Measurements from ENCODE around the gene MRPS2. TPM values are rescaled to one million over a fixed set of nuclear protein-coding genes. Genes with fewer than 3 reads are reported as not detected.
"Not testable (repeated sequence)": the region's sequence is repeated elsewhere in the genome, so short reads cannot be mapped to it uniquely, and the experiment has no call there.

Gene MRPS2
- total RNA-seq, 1 donor from 2014 or later = 23.4 TPM

- Histone ChIP-seq H3K4me1 (peaks cover 4% of the 10 kb centered on the region), H3K9me3 (ENCODE audit: low read depth) (no peaks in the 10 kb centered on the region), H3K27me3 (no peaks in the 10 kb centered on the region), H4K20me1 (ENCODE audit: low read depth) (no peaks in the 10 kb centered on the region), H3K36me3 (no peaks in the 10 kb centered on the region), H3K79me2 (ENCODE audit: low read depth) (no peaks in the 10 kb centered on the region), H3K9ac (no peak overlapping the region), H3K4me2 (no peak overlapping the region), H3K27ac (no peak overlapping the region), H2AFZ (replicated peaks) (no peak overlapping the region), H3F3A (ENCODE audit: low read depth) (no peaks in the 10 kb centered on the region), H3K4me3 (no peak overlapping the region)
- Mint-ChIP-seq H3K4me1 (peaks cover 8% of the 10 kb centered on the region), H3K9me3 (peaks cover 11% of the 10 kb centered on the region), H3K4me3 (no peak overlapping the region), H3K36me3 (no peaks in the 10 kb centered on the region), H3K27ac (peak overlapping the region; percentile 18), H3K27me3 (ENCODE audit: insufficient read depth, low read depth) (peaks cover 10% of the 10 kb centered on the region)
- DNase-seq (ENCODE audit: low spot score) = no peak
- TF ChIP-seq, protein P1, sequence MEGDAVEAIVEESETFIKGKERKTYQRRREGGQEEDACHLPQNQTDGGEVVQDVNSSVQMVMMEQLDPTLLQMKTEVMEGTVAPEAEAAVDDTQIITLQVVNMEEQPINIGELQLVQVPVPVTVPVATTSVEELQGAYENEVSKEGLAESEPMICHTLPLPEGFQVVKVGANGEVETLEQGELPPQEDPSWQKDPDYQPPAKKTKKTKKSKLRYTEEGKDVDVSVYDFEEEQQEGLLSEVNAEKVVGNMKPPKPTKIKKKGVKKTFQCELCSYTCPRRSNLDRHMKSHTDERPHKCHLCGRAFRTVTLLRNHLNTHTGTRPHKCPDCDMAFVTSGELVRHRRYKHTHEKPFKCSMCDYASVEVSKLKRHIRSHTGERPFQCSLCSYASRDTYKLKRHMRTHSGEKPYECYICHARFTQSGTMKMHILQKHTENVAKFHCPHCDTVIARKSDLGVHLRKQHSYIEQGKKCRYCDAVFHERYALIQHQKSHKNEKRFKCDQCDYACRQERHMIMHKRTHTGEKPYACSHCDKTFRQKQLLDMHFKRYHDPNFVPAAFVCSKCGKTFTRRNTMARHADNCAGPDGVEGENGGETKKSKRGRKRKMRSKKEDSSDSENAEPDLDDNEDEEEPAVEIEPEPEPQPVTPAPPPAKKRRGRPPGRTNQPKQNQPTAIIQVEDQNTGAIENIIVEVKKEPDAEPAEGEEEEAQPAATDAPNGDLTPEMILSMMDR (IDR thresholded peaks at IDR 0.05) = no peak
- TF ChIP-seq EZH2 (IDR thresholded peaks at IDR 0.05) (no peak), EZH2phosphoT487 (IDR thresholded peaks at IDR 0.05) (no peak)
Observed at GRCh38 chr9:135512241-135512603, 11.7 kb downstream of the MRPS2 start.

DNA sequence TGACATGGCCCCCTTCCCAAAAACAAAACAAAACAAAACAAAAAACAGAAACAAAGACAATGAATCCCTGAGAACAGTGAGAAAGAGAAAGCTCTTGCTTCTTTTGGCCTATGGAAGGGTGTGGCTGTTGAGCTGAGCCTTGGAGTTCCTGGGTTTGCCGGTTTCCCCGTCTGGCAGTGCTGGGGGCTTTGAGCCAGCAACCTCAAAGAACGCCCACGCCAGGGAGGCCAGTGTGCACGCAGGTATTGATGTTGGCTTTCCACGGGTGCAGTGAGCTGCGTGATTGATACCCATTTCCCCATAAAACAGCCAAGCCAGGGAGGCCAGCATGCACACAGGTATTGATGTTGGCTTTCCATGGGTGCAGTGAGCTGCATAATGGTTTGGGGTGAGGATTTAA, 12.4 kb downstream of the MRPS2 start:
- no peaks in the 10 kb centered on the region for H3F3A ChIP-seq (ENCODE audit: low read depth)
- no peaks in the 10 kb centered on the region for H3K27me3 ChIP-seq
- H4K20me1 ChIP-seq (ENCODE audit: low read depth) = no peaks in the 10 kb centered on the region
- no peak for TF ChIP-seq EZH2 (IDR thresholded peaks at IDR 0.05)
- TF ChIP-seq EZH2phosphoT487 (IDR thresholded peaks at IDR 0.05) = no peak
- TF ChIP-seq, protein P1 (IDR thresholded peaks at IDR 0.05) = no peak
- no peak overlapping the region for H3K9ac ChIP-seq
- no peak overlapping the region for H2AFZ ChIP-seq (replicated peaks)
- Mint-ChIP-seq H3K4me1 (peaks cover 8% of the 10 kb centered on the region), H3K4me3 (no peak overlapping the region), H3K9me3 (peaks cover 10% of the 10 kb centered on the region), H3K27ac (peak overlapping the region; percentile 18), H3K27me3 (ENCODE audit: insufficient read depth, low read depth) (peaks cover 8% of the 10 kb centered on the region), H3K36me3 (no peaks in the 10 kb centered on the region)
- H3K27ac ChIP-seq = no peak overlapping the region
- H3K9me3 ChIP-seq (ENCODE audit: low read depth) = no peaks in the 10 kb centered on the region
- no peaks in the 10 kb centered on the region for H3K79me2 ChIP-seq (ENCODE audit: low read depth)
- peaks cover 4% of the 10 kb centered on the region for H3K4me1 ChIP-seq
- H3K36me3 ChIP-seq = no peaks in the 10 kb centered on the region
- H3K4me3 ChIP-seq = no peak overlapping the region
- no peak for DNase-seq (ENCODE audit: low spot score)
- no peak overlapping the region for H3K4me2 ChIP-seq

DNA sequence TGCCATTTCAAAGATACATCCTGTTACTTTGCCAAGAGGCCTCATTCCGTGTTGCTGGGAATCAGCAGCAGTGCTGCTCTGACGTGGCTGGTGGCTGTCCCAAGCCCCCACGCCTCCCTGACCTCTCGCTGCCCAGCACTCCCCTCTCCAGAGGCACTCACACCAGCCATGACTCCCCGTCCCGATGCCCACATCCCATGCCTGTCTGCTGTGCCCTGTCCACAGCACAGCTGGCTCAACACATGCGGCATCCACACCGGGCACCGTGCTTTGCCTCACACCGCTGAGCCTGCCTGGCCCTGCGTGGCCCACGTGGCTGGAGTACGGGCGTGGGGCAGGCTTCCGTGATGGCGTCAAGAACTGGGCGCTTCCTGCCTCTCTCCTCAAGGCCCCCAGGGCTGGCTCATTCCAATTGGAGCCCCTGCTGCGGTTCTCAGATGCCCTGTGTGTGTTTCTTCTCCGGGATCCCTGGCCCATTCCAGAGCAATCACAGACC, 12.9 kb downstream of the MRPS2 start:
- no peaks in the 10 kb centered on the region for H3K9me3 ChIP-seq (ENCODE audit: low read depth)
- H3K79me2 ChIP-seq (ENCODE audit: low read depth) = no peaks in the 10 kb centered on the region
- H3K4me1 Mint-ChIP-seq = peaks cover 8% of the 10 kb centered on the region
- H4K20me1 ChIP-seq (ENCODE audit: low read depth) = no peaks in the 10 kb centered on the region
- no peak overlapping the region for H3K4me3 Mint-ChIP-seq
- H3K4me1 ChIP-seq = peaks cover 4% of the 10 kb centered on the region
- DNase-seq (ENCODE audit: low spot score) = no peak
- H3K27ac ChIP-seq = no peak overlapping the region
- no peaks in the 10 kb centered on the region for H3K36me3 ChIP-seq
- no peak overlapping the region for H2AFZ ChIP-seq (replicated peaks)
- H3F3A ChIP-seq (ENCODE audit: low read depth) = no peaks in the 10 kb centered on the region
- TF ChIP-seq, protein P1 (IDR thresholded peaks at IDR 0.05) = no peak
- TF ChIP-seq EZH2 (IDR thresholded peaks at IDR 0.05) (no peak), EZH2phosphoT487 (IDR thresholded peaks at IDR 0.05) (no peak)
- H3K9ac ChIP-seq = no peak overlapping the region
- H3K27ac Mint-ChIP-seq = no peak overlapping the region
- H3K4me3 ChIP-seq = no peak overlapping the region
- H3K9me3 Mint-ChIP-seq = peaks cover 10% of the 10 kb centered on the region
- H3K27me3 ChIP-seq = no peaks in the 10 kb centered on the region
- no peak overlapping the region for H3K4me2 ChIP-seq
- H3K27me3 Mint-ChIP-seq (ENCODE audit: insufficient read depth, low read depth) = peaks cover 8% of the 10 kb centered on the region
- H3K36me3 Mint-ChIP-seq = no peaks in the 10 kb centered on the region

DNA sequence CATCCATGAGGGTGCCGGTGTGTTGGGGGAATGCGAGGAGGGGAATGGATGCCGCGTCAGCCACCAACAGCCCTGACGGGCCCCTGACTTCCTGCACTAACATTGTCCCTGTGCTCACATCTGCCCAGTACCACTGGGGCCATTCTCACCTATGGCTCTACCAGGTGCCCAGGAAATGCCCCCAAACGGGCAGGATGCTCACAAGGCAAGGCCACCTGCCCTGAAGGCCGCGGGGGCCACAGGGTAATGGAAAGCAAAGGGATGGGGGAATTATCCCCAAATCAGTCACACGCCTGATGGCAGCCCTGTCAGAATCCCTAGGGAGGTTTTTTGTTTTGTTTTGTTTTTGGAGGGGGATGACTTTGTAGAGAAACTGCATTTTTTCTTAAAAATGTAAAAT, 13.4 kb downstream of the MRPS2 start:
- not testable (repeated sequence) for H3K9me3 ChIP-seq (ENCODE audit: low read depth); H3K4me1 Mint-ChIP-seq; H3K36me3 ChIP-seq; H3K27ac Mint-ChIP-seq; H3K27me3 Mint-ChIP-seq (ENCODE audit: insufficient read depth, low read depth); H3K9ac ChIP-seq; H3K36me3 Mint-ChIP-seq; DNase-seq (ENCODE audit: low spot score); H4K20me1 ChIP-seq (ENCODE audit: low read depth); H2AFZ ChIP-seq (replicated peaks); H3K27me3 ChIP-seq; H3K27ac ChIP-seq; H3K9me3 Mint-ChIP-seq; H3K4me3 Mint-ChIP-seq; H3F3A ChIP-seq (ENCODE audit: low read depth); H3K4me1 ChIP-seq; H3K4me3 ChIP-seq; H3K79me2 ChIP-seq (ENCODE audit: low read depth); H3K4me2 ChIP-seq

Data from neural progenitor cell (in vitro differentiated cells).